Measurements from ENCODE around the gene BCKDHB.
"Not testable (repeated sequence)": the region's sequence is repeated elsewhere in the genome, so short reads cannot be mapped to it uniquely, and the experiment has no call there.

Gene BCKDHB

DNA sequence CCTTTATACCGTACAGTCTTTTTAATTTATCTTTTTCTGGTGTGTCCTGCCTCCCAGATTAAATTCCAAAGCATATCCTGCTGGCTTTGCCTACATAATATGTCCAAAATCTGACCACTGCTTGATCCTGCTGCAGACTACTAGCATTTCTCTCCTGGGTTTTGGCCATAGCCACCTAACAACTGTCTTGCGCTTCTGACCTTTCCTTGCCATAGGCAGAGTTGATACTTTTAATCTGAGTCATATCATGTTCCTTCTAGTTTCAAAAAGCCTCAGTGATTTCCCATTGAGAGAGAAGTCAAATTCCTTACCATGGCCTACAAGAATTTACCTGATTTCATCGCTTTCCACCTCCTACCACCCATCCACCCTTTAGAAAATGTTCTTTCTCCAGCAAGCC lies 104.8 kb downstream of the BCKDHB start:
- DNase-seq: no peak

DNA sequence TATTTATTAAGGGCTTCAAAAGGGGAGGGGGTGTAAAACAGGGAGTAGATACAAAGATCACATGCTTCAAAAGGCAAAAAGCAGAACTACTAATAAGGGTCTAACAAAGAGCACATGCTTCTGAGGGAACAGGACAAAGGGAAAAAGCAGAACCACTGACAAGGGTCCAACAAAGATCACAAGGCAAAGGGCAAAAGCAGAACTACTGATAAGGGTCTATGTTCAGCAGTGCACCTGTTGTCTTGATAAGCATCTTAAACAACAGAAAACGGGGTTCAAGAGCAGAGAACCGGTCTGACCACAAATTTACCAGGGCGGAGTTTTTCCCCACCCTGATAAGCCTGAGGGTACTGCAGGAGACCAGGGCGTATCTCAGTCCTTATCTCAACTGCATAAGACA lies 105.4 kb downstream of the BCKDHB start:
- DNase-seq: not testable (repeated sequence)

DNA sequence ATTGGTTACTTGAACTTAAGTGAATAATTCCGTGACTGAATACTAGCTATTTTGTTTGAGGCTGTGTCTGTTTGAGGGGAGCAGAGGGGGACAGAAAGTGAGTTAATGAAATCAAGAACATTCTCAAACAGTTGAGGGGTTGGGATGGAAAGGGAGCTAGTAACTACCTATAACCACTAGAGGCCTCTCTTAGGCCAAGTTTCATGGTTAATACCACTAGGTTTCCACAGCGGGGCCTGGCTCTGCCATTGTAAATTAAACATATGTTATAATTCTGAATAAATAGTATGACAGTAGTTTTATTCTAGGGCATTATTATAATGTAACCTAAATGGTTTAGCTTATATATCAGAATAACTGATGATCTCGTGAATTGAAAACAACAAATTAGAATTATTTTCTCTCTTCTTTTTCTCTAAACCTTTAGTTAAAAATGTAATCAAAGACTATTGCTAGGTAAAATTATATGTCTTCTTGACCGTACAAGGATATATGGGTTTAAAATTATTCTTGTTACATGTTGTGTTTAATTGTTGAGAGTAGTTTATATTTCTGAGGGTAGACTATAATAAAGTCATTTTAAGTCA lies 108.1 kb downstream of the BCKDHB start:
- no peak for DNase-seq

DNA sequence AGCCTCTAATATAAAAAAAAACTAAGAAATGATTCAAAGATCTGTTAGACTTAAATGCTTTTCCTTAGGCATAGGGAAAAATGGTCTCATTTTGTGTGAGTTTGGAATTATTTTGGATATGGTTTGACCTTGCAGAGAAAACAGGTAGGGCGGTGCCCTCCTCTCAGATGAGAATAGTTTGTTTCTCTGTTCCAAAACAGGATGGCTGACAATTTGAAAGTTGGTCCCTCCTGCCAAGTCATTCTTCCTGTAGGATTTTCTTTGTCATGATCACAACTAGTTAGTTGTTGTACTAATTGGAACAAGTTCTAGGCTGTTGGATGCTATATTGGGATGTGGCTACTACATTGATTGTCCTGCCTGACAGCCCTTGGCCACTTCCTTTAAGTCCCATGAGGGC lies 108.6 kb downstream of the BCKDHB start:
- no peak for DNase-seq

DNA sequence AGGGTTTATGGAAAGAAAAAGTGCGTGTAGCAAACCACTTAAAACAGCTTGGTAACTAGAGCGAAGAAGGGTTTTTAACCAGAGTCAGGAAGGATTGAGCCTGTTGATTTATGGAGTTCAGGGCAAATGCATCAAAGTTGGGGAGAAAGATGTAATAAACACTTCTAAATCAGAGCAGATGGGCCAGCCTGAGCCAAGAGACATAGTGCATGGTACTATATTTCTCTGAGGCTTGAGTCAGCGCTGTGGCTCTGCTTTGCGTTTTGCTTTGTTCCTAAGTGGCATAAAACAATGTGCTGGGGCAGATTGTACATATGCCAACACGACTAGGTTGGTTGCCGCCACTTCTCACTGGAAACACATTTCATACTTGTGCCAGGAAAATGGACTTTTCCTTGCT lies 111.3 kb downstream of the BCKDHB start:
- no peak for DNase-seq

DNA sequence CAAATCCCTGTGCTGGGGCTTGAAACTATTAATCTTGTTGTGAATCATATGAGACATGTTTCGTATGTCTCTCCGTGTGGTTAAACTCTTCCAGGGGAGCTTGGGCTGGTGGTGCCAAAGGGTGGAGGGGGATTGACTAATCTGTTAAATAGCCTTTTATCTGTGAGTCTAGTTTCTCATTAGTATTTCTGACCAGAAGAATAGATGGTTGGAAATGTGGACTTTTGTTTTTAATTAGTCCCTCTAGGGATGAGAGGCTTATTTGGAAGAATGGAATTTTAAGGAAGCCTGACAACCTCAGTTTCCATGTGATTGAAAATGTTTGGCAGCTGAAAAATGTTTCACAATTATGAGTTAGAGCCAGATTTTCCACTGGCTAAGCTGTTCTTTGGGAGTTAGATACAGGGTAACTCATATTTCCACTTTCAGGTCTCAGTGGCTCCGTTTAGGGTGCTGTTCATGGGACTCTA lies 117.3 kb downstream of the BCKDHB start:
- DNase-seq: no peak

DNA sequence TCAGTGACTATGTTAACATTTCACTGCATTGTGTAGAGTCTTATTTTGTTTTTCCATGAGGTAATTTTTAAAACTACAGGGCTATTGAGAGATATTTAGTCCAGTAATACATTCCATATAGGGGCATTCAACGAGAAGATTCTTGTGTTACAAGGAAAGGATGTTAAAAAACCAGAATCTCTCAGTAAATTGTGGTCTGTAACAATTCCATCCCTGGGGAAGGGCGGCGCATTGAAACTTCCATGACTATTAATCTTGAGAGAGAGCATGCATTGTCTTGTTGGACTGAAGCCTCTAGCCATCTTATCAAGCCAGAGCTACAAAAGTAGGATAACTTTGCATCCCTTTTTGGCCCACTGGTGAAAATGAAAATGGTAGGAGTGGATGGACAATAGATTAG lies 119.7 kb downstream of the BCKDHB start:
- DNase-seq: no peak

DNA sequence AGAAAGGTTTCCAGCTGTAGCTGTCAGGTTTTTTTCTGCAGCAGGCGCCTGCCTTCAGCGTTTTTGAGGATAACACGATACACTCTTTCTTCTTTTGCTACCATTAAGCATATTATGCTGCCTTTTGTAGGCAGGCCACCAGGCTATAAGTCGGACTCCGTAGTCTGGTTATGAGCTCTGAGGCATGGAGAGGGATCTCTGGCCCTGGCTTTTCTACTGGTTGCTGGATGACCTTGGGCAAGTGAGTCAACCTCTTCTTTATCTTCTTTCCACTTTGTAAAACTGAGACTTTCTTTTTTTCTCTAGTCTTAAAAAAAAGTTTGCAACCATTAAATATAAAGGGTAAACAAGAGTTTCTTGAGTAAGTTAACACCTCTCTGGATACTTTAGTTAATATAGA lies 120.2 kb downstream of the BCKDHB start:
- DNase-seq: no peak

DNA sequence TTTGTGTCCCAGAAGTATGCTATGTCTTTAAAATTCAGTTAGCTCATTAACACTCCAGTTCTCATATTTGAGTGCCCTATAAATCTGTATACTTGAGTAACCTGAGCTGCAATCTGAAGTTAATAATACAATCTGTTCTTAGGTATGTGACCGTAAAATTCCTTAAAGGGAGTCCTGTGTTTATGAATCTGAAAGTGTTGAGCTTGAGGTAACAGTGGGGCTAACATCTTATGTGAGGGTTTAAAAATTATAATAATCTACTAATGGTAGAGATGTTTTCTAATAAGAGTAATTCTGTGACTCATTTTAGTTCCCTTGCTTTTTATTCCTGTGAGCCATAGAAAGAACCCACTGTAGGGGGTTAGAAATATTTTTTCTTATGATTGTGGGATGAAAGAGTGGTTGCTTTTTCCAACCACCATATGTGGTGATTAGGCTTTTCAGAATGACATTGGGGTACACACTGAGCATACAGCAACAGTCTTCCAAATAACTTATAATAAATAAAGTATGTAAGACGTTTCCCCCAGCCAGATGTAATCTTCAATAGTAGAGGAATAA lies 121.2 kb downstream of the BCKDHB start:
- no peak for DNase-seq

DNA sequence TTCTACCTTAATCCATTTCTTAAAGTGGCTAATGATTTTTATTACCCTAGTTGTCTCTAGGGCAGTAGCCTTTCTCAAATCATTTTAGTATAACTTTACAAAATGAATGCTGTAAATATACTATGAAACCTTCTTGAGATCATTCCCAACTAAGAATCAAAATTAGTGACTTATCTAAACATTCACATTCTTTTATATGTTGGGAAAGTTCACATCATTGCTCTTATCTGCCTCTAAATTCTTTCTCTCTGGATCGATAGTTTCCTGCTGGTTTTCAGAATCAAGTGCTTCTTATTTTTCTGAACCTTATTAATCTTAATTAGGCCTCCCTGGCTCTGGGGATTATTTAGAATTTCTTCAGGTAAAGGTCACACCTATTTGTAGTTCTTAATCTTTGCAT lies 126.8 kb downstream of the BCKDHB start:
- no peak for DNase-seq

DNA sequence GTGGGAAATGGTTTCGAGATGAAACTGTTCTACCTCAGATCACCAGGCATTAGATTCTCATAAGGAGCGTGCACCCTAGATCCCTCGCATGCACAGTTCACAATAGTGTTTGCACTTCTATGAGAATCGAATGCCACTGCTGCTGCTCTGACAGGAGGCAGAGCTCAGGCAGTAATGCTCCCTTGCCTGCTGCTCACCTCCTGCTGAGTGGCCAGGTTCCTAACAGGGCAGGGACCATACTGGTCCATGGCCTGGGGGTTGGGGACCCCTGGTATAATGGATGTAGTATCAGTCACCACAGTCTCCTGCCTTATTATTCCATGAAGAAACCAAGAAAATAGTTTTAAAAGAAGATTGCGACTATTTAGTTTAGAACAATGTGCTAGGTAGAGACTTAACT lies 127.5 kb downstream of the BCKDHB start:
- no peak for DNase-seq

DNA sequence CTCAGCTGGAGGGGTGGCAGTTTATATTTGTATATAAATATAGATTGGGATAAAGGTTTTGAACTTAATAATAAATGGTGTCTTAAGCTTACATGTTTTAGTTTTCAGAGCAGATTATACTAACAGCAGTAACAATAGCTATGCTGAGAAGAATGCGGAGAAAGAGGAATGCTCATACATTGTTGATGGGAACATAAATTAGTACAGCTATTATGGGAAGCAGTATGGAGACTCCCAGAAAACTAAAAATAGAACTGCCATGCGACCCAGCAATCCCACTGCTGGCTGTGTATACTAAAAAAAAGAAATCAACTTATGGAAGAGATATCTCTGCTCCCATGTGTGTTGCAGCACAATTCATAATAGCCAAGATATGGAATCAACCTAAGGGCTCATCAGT lies 127.9 kb downstream of the BCKDHB start:
- no peak for DNase-seq

DNA sequence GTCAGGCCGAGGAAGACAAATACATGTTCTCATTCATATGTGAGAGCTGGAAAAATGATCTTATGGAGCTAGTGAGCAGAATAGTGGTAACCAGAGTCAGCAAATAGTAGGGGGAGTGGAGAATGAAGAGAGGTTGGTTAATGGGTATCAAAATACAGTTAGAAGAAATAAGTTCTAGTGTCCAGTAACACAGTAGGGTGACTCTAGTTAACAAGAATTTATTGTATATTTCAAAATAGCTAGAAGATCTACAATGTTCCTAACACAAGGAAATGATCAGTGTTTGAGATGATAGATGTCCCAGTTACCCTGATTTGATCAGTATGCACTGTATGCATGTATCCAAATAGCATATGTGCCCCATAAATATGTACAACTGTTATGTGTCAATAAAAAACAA lies 128.4 kb downstream of the BCKDHB start:
- DNase-seq: no peak

DNA sequence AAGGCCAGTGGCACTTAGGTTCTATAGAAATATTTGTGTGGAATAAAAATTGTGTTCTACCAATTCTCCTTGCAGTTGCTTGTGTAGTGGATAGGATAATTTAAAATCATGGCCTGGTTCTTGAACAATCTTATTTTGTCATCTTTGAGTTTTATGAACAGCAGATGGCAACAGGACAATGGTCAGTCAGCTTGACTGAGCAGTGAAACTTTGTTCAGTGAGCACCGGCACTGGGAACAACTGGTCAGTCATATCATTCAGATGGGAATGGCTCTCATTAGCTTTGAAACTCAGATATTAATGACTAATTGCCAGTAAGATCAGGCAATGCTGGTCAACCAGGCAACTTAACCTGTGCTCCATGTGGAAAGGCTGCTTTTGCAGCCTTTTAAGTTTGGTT lies 129.2 kb downstream of the BCKDHB start:
- no peak for DNase-seq

DNA sequence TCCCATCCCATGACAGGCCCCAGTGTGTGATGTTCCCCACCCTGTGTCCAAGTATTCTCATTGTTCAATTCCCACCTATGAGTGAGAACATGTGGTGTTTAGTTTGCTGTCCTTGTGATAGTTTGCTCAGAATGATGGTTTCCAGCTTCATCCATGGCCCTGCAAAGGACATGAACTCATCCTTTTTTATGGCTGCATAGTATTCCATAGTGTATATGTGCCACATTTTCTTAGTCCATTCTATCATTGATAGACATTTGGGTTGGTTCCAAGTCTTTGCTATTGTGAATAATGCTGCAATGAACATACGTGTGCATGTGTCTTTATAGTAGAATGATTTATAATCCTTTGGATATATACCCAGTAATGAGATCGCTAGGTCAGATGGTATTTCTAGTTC lies 132.3 kb downstream of the BCKDHB start:
- not testable (repeated sequence) for DNase-seq

DNA sequence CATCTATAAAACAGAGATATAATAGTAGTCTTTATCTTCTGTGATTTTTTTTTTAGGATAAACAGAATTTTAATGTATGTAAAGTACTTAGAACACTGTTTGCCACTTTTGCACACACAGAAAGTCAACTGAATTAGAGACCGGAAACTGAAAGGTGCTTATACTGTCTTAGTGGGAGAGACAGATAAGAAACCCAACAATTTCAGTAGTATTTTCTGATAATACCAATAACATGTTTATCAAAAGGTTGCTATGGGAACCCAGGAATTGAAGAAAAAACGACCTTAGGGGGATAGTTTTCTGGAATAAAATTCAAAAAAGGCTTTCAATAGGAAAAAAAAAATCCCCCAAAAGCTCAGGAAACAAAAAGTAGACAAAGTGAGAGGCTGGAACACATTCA lies 138.6 kb downstream of the BCKDHB start:
- DNase-seq: no peak

DNA sequence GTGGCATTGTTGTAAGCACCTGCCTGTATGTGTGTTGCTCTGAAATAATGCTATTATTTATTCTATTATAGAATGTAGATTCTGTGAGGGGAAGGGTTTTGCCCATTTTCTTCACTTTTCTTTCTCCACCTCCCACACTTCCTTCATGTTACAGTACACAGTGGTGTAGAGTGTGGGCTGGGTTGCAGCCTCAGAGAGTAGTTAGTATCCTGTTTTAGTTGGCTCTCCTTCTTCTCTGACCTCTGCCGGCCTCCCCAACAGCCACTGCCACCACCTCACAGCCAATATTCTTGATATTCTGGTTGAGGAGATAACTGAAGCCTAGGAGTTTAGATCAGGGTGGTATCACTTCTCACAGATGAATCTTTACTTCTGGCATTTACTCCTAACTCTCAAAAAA lies 143.4 kb downstream of the BCKDHB start:
- DNase-seq: no peak

DNA sequence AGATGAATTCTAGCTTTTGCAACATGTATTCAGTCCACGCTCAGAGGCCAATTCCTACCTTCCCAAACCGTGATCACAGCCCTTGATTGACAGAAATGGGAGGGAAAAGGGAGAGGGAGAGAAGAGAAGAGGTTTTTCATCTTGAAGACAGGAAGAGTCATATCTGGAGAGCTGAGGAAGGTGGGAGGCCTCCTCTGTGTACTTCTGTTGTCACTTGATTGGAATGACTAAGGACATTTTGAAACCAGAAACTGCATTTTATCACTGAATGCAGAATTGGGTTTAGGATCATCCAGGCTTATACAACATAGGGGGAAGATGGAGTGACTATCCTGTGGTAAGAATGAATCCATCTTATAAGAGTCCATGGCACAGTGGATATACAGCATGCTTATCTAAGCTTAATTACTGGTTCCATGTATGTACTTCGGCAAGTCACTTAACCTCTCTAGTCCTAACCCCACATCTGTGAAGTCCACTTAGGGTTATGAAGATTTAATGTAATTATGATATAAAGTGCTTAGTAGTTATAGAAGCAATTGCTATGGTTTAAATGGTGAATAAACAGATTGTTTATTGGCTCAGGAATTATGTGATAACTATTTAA lies 144.0 kb downstream of the BCKDHB start:
- no peak for DNase-seq

DNA sequence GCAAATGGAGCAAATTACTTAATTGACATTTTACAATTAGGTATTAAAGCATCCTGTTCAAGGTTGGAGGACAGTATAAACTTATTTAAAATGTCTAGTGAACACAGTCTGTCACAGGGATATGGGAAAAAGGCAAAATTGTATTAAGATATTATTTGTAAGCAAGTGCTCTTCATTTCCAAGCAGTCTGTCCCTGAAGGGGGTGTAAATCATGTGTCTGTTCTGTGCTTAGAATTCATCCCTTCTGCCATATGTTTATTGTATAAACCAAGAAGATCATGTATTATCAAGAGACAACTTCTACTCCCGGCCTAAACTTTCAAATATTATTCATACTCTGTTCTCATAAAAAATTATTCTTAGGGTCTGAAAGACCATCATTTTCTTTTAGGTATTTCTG lies 144.8 kb downstream of the BCKDHB start:
- DNase-seq: no peak

DNA sequence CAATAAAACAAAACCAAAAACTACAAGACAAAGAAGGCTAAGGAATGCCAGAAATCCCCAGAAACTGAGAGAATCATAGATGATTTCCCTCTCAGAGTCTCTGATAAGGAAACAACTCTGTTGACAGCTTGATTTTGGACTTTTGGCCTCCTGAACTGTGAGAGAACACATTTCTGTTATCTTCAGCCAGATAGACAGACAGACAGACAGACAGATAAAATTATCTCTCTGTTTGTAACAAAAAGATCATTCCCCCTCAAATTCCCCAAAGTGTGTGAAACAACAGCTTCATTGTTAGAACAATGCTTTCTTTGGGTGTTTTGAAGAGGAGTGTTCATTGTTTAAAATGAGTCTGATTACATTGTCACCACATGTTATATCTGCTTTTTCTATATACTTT lies 148.2 kb downstream of the BCKDHB start:
- DNase-seq: no peak

DNA sequence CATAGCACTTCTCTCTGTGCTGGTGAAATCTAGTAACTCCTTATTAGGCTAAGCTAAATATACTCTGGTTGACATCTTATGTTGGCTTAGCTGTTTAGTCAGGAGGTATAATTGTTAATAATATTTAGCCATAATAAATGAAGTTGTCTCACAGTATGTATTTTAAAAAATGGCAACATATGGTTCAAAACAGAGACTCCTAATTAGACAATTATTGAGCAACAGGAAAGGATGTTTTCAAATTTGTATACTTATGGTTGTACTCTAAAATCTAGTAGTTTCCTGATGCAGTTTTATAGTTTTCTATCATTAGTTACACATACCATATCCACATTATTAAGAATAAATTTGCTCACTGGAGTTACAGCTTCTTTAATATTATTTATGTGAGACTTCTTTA lies 150.2 kb downstream of the BCKDHB start:
- DNase-seq: no peak

DNA sequence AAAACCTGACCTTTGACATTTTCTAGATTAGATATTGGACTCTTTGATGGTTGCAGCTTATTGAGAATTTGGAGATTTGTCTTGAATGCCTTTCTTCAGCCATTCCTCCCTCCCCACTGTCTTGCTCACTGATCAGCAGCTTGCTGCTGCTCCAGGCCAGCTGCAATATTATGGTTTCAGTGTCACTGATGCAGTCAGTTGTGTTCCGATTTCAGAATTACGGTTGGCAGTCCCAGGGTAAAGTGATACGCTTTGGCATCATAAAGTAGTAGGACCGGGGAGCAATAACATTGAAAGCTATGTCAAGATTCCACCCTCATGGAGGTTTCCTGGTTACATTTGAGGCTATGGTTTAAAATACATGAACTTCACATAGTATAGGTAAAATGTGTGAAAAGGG lies 152.6 kb downstream of the BCKDHB start:
- DNase-seq: no peak

DNA sequence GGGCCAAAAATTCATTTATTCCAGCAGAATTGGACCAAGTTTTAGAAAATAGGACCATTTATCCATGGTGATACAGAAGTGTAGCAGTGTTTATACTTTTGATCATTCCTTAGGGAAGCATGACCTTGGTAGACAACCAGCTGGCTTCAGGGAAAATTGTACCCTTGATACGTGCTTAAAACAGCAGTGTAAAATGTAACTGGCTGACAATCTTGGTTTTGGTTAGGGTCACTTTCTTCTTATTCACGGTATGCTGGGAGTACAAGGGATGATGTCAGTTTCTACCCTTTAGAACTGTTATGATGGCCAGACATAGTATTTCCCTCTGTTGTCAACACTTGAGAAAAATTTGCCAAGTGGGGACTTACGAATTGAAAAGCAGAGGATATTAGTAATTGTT lies 157.1 kb downstream of the BCKDHB start:
- no peak for DNase-seq

DNA sequence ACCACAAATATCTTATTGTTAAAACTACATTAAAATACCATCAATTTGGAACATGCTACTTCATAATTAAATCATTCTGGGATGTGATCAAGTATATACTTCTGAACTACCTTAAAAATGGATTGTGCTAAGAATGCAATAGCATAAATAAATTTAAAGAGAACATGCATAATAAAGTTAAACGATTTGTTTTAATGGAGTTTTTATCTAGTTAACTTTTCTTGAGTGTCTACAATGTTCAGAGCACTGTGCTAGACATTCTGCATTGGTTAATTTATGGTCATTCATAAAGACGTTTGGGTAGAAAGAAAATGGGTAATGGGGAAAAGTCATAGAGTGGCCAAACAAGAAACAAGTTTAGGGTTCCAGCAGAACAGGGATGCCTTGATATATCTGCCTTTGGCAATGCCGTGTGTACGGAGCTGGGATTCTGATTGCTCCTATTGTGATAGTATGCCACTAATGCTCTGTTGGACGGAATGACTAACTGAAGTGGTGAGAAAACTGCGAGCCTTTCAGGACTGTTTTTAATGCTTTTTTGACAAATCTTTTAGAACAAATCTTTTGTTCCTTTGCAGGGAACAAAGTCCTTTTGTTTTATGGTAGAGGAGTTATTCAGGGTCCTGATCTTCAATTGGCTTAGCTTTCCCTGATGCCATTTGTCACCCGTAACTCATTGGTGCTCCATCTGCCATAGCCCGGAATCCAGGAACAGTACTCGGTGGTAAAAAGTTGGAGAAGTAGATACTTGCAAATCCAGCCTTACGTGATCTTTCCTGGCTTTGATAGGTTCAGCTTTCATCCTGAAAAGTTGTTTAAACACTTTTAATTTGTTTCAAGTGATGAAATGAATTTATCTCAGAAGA lies 162.6 kb downstream of the BCKDHB start:
- no peak for DNase-seq
